ENCODE results near the gene EML1.

- TF ChIP-seq POLR2AphosphoS5 (IDR thresholded peaks at IDR 0.05; ENCODE audit: borderline replicate concordance, low read depth, low read length) (no peak; the same call in 1 of the 2 replicates), EZH2 (IDR thresholded peaks at IDR 0.05) (no peak)
Observed at GRCh38 chr14:99930420-99931274, 137.4 kb downstream of the EML1 start.

All from SK-N-MC (cell line).